GM21619 (cell line): ENCODE data around the gene COL6A2.
"Not testable (repeated sequence)": the region's sequence is repeated elsewhere in the genome, so short reads cannot be mapped to it uniquely, and the experiment has no call there.

ENCODE experiments used
- ATAC-seq: cut with Tn5 transposase; IDR thresholded peaks from one replicate; pipeline ENCODE4 v1.9.1; 2021; ENCODE audit not compliant: unreplicated experiment

COL6A2 gene

DNA sequence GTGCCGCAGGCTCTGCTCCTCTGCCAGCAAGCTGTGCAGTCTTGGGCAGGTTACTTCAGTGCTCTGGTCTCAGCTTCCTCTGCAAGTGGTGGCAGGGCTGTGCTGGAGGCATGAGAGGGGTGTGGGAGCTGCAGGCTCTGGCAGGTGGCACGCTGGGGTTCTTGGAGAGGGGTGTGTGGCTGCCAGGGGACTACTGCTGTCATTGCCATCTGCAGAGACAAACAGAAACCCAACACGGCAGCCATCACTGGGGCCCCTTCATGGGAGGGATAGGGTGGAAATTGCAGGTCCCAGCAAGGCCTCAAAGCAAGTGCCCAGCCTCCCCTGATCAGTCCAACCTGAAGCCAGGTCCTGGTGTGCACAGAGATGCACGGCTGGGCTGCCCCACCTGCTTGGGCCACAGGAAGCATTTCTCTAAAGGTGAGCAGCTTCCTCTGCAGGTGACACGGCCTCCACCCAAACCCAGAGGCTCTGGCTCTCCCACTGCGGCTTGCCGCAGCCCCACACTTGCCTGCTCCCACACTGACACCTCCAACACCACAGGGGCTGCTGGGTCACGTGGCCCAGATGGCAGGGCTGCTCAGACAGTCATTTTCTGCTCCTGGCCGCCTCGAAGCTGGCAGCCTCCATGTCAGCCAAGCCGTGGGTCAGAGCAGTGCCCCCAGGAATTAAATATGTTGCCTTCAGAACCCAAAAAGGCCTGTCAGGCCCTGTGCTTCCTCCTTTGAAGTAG, 4.1 kb upstream of the COL6A2 start:
- ATAC-seq, result no peak

DNA sequence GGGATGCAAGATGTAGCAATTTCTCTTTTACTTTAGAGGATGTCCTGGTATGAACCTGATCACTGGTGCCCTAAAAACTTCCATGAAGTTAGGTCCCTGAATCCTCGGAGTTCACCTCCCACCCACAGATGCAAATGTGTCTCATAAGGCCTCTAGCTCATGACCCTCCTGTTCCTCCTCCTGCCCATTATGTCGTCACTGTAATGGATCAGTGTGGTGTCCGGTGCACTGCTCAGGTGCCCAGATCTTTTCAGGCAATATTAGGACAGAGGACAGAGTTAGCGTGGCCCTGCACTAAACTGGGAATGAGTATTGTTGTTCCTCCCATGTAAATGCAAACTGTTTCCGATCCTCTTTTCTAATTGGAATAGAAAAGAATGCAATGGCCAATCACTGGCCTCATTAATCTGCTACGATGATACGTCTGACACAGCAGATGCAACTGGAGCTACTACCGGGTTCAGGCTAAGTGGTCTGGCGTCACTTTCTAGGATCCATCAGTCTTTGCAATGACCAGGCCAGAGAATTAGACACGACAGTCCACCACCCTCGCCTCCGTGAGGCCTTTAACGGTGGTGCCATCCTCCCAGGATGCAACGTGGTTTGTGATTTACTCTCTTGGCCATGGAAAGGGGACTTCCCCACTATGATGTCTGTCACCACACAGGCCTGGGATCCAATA, 3.4 kb upstream of the COL6A2 start:
- no peak for ATAC-seq

DNA sequence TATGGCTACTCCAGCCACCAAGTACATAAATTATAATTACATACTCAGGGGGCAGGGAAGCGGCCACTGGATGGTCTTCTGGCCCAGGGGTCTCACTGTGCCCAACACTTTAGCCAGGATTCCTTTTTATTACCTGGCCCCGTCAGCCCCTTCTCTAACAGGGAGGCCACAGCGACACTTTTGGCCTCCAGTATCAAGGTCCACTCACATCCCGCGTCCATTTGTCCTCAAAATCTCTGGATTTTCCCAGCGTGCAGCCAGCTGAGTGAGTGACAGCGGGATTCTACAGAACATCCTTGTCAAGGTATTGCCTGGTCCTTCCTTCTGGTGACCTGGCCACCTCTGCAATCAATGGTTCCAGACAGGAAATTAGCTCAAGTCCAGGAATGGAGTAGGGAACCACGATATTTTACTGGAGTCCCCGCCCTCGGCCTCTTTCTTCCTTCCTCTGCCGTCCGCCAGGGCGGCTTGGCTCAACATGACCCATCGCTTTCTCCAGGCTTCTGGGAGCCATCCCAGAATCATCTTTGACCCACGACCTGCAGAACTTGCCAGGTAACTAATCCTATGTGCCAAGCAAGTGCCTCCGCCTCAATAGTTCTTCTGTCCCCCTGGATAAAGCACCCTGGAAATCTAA, 2.7 kb upstream of the COL6A2 start:
- ATAC-seq, result no peak

DNA sequence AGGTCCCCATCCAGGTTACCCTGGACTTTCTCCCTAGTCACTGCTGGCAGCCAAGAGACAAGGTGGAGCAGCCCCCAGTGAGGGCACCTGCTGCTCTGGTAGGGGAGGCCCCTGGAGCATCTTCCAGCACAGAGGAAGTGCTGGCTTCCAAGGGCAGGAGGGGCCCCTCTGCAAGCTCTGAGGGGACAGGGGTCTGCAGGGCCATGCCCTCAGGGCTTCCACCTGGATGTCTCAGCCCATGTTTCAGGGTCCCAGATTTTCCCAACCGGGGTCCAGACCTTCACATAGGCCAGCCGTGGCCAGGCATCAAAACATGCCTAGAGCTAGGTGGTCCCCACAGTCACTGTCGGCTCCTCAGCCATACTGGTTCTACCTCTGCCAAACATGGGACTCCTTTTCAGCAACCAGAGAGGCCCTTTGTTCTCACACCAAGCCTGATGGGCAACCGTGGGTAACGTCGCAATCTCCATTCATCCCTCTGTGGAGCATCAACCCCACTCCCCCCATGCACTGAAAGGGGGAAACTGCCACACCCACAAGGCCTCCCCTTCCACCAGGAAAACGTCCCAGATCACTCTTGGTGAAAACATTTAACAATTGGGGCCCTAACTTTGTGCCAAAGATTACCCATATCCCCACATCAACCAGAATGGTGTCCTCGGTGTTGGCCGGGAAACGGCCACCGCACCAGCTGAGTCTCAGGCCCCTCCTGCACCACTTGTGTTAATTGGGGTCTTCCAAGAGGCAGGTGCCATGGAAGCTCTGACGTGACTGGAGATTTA, 1.9 kb upstream of the COL6A2 start:
- ATAC-seq, result no peak

DNA sequence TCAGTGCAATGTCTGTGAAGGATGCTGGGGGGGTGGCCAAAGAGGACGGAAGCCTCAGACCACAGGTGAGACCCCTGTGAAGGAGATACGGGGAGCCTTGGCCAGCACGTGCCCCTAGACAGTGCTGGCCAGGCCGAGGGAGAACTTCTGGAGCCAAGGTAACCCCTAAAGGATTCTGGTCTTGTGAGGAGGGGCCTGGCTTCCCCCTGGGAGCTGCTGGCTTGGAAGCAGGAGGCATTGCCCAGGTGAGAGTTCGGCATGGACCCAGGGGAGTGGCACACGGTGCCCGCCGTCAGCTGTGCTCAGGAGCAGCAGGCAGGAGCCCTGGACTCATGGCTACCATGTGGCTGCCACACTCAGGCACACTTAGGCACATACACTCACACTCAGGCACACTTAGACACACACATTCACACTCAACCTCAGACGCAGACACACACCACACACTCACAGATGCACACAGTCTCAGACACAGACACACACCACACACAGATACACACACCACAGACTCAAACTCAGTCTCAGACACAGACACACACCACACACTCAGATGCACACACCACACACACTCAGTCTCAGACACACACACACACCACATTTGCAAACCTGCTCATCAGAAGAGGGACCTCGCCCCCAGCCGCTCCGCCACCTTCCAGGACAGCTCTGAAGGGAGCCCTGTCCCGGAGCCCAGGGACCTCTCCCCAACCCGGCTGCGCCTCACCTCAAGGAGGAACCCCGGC, 1.1 kb upstream of the COL6A2 start:
- ATAC-seq, result no peak

DNA sequence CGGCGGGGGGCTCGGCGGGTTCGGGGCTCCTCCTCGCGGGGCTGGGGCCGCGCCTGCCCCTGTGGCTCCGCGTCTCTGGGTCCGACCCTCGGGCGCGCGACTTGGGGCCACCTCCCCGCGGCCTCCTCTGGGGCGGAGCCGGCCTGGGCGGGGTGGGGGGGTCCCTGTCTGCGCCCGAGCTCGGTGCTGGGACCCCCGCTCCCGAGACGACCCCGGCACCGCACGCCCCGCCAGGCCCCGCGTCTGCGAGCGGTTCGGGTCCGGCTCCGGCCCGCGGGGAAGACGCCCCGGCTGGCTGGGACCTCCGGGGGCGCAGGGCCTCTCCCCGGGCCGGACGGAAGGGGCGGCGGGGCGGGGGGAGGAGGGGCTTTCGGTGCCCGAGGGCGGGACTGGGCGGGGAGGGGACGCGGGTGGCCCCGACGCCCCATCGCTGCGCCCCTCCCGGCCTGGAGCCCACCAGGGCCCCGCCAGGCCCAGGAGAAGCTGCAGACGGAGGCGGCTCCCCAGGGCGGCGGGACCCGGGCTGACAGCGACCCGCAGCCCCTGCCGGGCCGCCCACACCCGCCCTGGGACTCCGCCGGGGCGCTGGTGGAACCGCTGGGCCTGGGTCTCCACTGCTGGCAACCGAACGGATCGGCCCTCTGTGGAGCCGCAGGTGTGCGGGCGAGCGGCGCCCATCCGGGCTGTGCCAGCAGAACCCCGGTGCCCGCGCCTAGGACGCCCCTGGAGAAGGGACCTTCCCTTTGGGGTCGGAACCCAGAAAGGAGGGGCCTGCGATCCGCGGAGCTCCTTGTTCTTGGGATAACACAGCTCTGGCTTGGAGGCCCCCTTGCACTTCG, 610 bp downstream of the COL6A2 start:
- no peak for ATAC-seq

DNA sequence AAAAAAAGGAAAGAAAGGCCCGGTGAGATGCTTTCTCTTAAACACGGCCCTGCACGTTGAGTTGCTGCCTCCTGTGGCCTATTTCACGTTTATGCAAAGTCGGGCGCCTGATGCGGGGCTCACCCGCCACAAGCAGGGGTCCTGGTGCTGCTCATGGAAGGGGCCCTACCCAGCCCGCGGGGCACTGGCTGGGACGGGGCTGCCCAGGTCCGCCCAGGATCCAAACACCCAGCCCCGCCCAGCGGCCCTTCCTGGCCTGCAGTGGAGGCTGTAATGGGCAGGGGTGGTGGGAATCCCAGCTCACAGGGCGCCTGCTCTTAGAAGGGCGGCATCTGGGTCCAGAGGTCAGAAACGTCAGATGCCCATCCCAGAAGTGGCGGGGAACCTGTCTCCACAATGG, 1.6 kb downstream of the COL6A2 start:
- ATAC-seq, result no peak

DNA sequence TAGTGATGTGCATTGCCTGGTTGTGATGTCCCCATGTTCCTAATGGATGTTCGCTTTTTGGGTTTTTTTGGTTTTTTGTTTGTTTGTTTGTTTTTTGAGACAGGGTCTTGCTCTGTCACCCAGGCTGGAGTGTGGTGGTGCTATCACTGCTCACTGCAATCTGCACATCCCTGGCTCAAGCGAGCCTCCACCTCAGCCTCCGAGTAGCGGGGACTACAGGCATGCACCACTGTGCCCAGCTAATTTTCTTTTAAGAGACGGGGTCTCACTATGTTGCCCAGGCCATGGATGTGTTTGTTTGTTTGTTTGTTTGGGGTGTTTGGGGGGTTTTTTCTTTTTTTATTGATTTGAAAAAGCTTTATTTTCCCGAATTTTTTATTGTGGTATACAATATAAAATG, 2.1 kb downstream of the COL6A2 start:
- no peak for ATAC-seq

DNA sequence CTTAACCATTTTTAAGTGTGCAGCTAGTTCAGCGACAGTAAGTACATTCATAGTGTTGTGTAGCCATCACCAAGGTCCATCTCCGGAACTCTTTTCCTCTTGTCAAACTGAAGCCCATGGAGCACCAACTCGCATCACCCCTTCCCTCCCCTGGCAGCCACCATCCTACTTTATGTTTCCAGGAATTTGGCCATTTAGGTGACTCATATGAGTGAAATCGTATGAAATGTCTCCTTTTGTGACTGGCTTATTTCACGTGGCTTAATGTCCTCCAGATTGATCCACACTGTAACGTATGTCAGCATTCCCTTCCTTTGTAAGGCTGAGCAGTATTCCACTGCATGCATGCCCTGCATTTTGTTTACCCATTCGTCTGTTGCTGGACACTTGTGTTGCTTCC, 2.5 kb downstream of the COL6A2 start:
- ATAC-seq, result no peak

DNA sequence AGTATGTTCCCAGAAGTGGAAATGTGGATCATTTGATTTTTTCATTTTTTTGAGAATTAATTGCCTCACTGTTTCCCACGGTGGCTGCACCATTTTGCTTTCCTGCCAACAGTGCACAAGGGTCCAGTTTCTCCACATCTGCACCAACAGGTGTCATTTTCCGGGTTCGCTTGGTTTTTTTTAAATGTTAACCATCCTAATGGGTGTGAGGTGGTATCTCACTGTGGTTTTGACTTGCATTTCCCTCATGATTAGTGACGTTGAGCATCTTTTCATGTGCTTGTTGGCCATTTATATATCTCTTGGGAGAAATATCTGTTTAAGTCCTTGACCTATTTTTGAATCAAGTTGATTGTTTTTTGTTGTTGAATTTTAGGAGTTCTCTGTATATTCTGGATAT, 3.0 kb downstream of the COL6A2 start:
- no peak for ATAC-seq

DNA sequence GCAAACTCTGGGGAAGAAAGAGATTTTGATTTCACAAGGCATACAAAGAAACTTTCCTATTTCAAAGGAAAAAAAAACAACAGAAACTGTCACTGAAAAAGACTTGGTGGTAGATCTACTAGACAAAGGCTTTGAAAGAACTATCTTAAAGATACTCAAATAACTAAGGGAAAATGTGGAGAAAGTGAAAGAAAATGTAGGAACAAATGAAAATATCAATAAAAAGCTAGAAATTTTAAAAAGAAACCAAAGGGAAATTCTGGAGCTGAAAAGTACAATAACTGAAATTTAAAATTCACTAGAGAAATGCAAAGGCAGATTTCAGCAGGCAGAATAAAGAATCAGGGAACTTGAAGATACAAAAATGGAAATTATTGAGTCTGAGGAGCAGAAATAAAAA, 6.2 kb downstream of the COL6A2 start:
- no peak for ATAC-seq

DNA sequence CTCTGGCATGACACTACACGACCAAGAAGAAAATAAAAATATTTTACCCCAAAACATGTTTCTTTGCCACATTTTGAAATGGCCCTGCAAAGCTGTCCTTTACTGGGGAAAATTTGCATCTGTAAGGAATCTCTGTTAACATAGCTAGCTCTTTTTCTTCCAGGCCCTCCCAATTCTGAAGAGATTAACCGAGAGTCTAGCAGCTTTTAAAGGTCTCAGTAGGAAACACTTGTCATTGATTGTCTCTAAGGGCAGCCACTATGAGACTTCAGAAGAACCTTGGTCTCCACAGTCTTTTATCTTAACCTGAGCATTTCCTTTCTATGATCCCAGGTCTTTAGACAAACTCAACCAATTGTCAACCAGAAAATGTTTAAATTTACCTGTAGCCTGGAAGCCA, 9.5 kb downstream of the COL6A2 start:
- ATAC-seq, result not testable (repeated sequence)

DNA sequence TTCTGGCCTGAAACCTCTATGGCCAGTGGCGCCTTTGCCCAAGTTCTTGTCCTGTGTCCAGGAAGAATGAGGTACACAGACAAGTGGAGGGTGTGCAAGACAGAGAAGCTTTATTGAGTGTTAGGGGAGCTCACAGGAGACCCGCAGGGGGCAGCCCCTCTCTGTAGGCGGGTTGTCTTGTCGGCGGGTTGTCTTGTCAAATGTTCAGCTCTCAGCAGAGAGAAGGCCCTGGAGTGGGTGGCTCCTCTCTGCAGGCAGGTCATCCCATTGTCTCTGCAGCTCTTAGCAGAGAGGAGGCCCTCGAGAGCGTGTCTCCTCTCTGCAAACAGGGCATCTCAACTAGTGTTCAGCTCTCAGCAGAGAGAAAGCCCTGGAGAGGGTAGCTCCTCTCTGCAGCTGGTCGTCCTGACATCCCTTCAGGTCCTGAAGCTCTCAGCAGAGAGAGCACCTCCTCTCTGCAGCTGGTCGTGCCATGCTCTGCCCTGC, 11.0 kb downstream of the COL6A2 start:
- ATAC-seq, result no peak

DNA sequence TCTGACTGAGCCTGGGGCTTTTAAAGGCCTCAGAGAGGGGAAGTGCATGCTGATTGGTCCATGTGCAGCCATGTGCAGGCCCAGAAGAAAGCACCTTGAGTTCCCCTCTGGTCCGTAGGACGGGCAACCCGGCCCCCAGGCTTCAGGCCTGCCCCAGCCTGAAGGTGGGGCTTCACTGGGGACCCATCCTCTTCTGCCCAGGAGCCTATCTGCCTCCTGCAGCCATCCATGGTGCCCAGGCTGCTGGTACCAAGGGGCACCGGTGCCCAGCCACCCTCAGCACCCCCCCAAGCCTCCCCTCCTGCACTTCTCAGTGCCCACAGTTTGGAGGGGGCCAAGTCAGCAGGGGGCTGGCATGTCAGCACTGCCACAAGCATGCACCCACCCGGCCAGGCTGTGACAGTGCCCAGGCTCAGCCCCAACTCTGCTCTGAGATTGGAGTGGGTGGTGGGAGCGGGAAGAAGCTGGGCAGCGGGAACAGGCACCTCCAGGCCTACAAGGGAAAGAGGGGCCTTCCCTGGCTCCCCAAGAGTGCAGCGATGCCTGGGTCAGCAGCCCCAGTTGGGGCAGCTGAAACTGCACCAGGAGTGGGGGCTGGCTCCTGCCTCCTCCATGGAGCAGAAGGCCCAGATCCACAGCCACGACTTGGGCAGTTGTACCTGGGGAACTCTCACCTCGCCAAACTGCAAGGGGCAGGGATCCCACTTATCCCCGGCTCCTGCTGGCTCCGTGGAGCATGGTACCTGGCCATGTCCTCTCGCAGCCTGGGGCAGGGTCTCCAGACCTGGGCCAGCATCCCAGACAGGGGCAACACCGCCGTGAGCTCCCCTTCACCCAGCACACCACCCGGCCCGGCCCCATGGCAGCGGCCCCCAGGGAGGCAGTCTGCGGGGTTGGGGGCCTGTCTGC, 11.7 kb downstream of the COL6A2 start:
- ATAC-seq, result no peak

DNA sequence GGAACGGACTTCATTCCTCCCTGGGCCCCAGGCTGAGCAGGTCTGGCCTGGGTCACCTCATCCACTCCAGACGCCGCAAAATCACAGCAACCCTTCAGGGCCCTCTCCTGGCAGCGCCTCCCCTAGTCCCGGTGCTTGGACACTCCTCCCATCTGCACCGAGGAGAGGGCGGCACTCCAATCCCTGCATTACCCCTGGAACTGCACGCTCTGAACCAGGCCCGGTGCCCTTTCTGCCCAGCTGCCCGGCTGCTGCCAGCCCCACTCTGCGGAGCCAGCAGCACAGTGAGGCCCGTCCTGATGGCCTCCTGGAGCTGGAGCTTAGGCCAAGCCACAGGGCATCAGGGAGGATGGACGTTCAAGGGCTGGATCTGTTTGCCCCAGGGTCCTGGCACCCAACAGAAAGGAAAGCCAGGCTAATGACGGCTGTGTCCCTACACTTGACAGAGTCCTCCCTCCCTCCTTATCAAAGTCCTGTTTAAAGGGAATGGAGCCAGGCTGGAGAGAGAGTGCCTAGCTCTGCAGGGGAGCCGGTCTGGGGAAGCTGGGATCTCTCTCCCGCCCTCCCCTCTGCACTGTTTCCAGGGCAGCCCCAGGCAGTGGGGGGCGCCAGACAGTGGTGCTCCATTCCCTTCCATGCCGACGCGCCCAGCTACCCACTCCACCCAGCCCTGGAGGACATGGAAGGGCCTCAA, 12.7 kb downstream of the COL6A2 start:
- no peak for ATAC-seq

DNA sequence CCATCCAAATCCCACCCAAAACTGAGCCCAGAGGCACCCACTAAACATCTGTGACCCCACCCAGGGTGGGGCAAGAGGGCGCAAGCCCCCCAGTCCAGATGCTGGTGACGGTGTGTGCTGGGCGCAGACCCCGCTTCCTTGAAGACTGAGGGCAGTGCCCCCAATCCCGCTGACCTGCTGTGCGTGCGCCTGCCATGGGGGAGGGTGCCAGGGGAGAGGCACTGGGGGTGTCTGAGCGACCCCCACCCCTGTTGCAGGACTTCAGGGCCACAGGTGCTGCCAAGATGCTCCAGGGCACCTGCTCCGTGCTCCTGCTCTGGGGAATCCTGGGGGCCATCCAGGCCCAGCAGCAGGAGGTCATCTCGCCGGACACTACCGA, 13.3 kb downstream of the COL6A2 start:
- no peak for ATAC-seq

DNA sequence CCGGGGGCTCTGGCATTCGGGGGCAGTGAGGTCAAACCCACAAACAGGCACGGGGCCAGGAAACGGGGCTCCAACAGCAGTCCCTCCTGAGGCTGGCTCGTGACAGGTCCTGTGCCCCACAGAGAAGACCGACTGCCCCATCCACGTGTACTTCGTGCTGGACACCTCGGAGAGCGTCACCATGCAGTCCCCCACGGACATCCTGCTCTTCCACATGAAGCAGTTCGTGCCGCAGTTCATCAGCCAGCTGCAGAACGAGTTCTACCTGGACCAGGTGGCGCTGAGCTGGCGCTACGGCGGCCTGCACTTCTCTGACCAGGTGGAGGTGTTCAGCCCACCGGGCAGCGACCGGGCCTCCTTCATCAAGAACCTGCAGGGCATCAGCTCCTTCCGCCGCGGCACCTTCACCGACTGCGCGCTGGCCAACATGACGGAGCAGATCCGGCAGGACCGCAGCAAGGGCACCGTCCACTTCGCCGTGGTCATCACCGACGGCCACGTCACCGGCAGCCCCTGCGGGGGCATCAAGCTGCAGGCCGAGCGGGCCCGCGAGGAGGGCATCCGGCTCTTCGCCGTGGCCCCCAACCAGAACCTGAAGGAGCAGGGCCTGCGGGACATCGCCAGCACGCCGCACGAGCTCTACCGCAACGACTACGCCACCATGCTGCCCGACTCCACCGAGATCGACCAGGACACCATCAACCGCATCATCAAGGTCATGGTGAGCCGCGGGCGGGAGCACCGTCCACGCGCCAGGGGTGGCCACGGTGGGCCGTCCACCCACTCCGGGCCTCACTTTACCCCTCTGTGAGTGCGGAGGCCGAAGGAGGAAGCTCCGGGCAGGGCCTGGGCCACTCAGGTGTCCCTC, 14.2 kb downstream of the COL6A2 start:
- ATAC-seq, result no peak
